Fibroblast of pulmonary artery (primary cell): ENCODE measurements around the gene SMARCB1.

Source experiments
- DNase-seq: peaks from one replicate; pipeline ENCODE4 v3.0.0-alpha.2; 2010; ENCODE audit warnings: low read depth
- H3K4me3 ChIP-seq: replicated peaks from 2 replicates; pipeline ENCODE4 v1.5.1; 2011; ENCODE audit warnings: low read depth, mild to moderate bottlenecking, control low read depth, low read length, moderate library complexity
- TF ChIP-seq, protein P1 (sequence below): IDR thresholded peaks from 2 replicates; pipeline ENCODE4 v1.5.1; 2011; ENCODE audit warnings: mild to moderate bottlenecking, control low read depth, low read length, inconsistent platforms; ENCODE audit errors: missing control alignments

The SMARCB1 gene

DNA sequence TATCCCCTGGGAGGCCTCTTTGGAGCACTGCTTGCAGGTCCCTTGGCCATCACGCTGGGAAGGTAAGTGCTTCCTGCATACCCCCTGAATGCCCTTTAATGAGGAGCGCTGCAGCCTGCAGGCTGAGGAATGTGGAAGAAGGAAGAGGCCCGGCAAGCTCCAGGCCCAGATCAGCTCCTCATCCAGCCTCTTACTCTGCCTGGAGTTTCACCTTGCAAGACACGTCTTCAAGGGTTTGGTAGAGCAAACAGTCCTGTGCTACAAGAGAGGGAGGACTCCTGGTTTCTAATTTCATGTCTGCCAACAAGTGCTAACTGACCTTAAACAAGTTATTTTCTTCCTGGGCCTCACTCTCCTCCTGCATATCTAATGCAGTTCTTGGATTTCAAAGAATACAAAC lies 81.8 kb downstream of the SMARCB1 start:
- TF ChIP-seq, protein P1, sequence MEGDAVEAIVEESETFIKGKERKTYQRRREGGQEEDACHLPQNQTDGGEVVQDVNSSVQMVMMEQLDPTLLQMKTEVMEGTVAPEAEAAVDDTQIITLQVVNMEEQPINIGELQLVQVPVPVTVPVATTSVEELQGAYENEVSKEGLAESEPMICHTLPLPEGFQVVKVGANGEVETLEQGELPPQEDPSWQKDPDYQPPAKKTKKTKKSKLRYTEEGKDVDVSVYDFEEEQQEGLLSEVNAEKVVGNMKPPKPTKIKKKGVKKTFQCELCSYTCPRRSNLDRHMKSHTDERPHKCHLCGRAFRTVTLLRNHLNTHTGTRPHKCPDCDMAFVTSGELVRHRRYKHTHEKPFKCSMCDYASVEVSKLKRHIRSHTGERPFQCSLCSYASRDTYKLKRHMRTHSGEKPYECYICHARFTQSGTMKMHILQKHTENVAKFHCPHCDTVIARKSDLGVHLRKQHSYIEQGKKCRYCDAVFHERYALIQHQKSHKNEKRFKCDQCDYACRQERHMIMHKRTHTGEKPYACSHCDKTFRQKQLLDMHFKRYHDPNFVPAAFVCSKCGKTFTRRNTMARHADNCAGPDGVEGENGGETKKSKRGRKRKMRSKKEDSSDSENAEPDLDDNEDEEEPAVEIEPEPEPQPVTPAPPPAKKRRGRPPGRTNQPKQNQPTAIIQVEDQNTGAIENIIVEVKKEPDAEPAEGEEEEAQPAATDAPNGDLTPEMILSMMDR: no peak
- H3K4me3 ChIP-seq: no peak overlapping the region
- DNase-seq: no peak

DNA sequence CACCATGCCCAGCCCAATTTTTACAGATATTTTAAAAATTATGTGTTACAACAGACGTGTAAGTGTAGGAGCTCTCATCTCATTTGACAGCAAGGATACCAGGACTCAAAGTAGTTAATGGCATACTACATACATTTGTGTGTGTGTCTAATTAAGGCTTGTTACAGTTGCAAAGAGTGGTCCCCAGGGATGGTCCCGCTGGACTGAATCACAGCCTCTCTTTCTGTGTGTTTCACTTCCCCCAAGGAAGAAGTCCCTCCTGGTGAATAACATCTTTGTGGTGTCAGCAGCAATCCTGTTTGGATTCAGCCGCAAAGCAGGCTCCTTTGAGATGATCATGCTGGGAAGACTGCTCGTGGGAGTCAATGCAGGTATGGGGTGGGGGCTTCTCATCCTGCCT lies 88.1 kb downstream of the SMARCB1 start:
- TF ChIP-seq, protein P1: no peak
- no peak for DNase-seq
- H3K4me3 ChIP-seq: no peak overlapping the region

DNA sequence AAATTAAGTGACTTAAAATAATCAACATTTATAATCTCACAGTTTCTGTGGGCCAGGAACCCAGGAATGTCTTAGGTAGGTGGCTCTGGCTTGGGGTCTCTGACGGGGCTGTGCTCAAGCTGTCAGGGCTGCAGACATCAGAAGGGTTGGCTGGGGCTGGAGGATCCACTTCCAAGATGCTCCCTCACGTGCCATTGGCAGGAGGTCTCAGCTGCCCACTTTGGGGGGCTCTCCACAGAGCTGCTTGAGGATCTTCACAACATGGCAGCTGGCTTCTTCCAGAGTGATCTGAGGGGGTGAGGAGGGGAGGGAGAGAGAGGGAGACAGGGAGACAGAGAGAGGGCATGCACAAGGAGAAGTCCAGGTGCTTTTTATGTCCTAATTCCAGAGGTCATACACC lies 89.0 kb downstream of the SMARCB1 start:
- TF ChIP-seq, protein P1: no peak
- H3K4me3 ChIP-seq: no peak overlapping the region
- no peak for DNase-seq

DNA sequence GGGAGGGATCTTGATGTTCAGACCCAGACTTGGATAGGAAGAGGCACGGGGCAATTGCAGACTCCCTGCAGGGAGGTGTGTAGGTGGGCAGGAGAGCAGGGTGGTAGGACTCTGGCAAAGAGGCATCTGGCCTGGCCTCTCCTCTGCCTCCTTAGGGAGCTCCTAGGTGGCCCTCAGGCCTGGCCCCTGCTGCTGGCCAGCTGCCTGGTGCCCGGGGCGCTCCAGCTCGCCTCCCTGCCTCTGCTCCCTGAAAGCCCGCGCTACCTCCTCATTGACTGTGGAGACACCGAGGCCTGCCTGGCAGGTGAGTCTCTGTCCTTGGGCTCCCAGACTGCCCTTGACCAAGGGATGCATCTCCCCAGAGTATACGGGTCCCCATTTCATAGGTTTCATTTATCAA lies 90.8 kb downstream of the SMARCB1 start:
- DNase-seq: no peak
- H3K4me3 ChIP-seq: no peak overlapping the region
- TF ChIP-seq, protein P1: no peak

DNA sequence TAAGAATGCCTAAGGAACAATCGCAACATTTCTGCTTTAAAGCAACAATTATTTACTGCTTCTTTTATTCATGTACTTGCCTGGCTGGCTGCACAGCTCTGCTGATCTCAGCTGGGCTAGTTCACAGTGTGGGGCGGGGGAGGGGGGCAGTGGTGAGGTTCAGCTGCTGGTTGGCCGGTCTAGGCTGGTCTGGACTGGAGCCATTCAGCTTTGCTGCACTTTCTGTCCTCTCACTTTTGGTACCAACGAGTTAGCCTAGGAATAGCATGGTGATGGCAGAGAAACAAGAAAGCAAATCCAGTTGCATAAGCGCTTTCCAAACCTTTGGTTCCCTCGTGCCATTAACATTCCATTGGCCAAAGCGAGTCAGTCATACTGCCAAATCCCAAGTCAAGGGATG lies 91.5 kb downstream of the SMARCB1 start:
- no peak overlapping the region for H3K4me3 ChIP-seq
- TF ChIP-seq, protein P1: no peak
- DNase-seq: no peak

DNA sequence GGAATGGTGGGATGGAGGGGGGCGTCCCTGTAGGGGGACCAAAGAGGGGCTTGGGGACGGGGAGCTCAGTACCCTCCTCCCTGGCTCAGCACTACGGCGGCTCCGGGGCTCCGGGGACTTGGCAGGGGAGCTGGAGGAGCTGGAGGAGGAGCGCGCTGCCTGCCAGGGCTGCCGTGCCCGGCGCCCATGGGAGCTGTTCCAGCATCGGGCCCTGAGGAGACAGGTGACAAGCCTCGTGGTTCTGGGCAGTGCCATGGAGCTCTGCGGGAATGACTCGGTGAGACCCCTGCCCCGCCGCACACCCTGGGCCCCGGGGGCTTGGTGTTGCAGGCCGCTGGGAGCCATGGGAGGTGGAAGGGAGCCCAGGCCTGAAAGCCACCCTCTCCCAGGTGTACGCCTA lies 95.6 kb downstream of the SMARCB1 start:
- TF ChIP-seq, protein P1: no peak
- H3K4me3 ChIP-seq: no peak overlapping the region
- DNase-seq: no peak

DNA sequence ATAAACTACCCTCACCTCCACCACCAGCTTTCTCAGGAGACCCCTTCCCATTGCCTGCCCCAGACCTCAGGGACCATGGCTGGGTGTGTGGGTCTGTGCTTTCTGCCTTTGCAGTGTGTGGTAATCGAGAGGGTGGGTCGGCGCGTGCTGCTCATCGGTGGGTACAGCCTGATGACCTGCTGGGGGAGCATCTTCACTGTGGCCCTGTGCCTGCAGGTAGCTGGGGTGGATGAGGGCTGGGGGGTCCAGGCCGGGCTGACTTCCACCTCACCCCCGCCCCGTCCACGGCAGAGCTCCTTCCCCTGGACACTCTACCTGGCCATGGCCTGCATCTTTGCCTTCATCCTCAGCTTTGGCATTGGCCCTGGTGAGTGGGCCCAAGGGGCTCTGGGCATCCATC lies 96.9 kb downstream of the SMARCB1 start:
- H3K4me3 ChIP-seq: no peak overlapping the region

More for the DNA sequence above, 96.9 kb downstream of the SMARCB1 start:
- DNase-seq: no peak
- TF ChIP-seq, protein P1: no peak
